ENCODE results near the gene UBE2L5. TPM values are rescaled to one million over a fixed set of nuclear protein-coding genes. Genes with fewer than 3 reads are reported as not detected.

The UBE2L5 gene
- total RNA-seq, 4 donors from 2014 or later, result 1.6 TPM; not detected in 3

- ATAC-seq (ENCODE audit: low FRiP score) (peak; percentile 80), DNase-seq (ENCODE audit: low spot score) (peak; percentile 93)
- no peak for TF ChIP-seq CTCF (IDR thresholded peaks at IDR 0.05)
Measured at GRCh38 chr13:30395192-30396158, 26.8 kb upstream of the UBE2L5 start.

GRCh38 chr13:30396434-30397075, 25.7 kb upstream of the UBE2L5 start:
- ATAC-seq (ENCODE audit: low FRiP score), result no peak
- no peak for DNase-seq (ENCODE audit: low spot score)
- no peak for TF ChIP-seq CTCF (IDR thresholded peaks at IDR 0.05)

GRCh38 chr13:30398601-30399072, 23.7 kb upstream of the UBE2L5 start:
- no peak for DNase-seq (ENCODE audit: low spot score)
- no peak for TF ChIP-seq CTCF (IDR thresholded peaks at IDR 0.05)
- no peak for ATAC-seq (ENCODE audit: low FRiP score)

GRCh38 chr13:30400376-30400775, 21.9 kb upstream of the UBE2L5 start:
- DNase-seq (ENCODE audit: low spot score) (no peak), ATAC-seq (ENCODE audit: low FRiP score) (no peak)
- no peak for TF ChIP-seq CTCF (IDR thresholded peaks at IDR 0.05)

- DNase-seq (ENCODE audit: low spot score), result no peak
- no peak for ATAC-seq (ENCODE audit: low FRiP score)
- TF ChIP-seq CTCF (IDR thresholded peaks at IDR 0.05), result no peak
Measured at GRCh38 chr13:30401347-30401746, 20.9 kb upstream of the UBE2L5 start.

- TF ChIP-seq CTCF (IDR thresholded peaks at IDR 0.05), result no peak
- no peak for ATAC-seq (ENCODE audit: low FRiP score)
- DNase-seq (ENCODE audit: low spot score), result no peak
Measured at GRCh38 chr13:30403456-30403855, 18.8 kb upstream of the UBE2L5 start.

All from omental fat pad (tissue), 4 donors.